Measurements from ENCODE around the gene CFAP69. TPM values are rescaled to one million over a fixed set of nuclear protein-coding genes. Genes with fewer than 3 reads are reported as not detected.

CFAP69 gene
- total RNA-seq, 1 donor from 2014 or later = 1.8 TPM

DNA sequence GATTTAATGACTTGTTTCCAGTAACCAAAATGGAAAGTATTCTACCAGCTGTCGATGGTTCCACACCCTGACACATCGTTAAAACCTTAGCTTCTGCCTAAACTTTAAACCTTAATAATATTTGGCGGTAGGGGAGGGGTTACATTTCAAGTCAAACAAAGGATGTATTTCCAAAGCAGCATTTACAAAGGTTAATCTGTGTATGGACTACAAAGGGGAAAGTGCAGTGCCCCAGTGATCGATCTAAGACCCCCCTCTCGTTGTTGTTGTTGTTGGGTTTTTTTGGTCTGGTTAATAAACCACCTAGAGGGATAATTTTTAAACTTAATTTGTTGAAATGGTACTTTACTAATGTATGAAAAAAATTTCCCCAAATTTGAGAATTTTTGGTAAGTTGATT is 34.5 kb upstream of the CFAP69 start:
- Mint-ChIP-seq H3K27ac (ENCODE audit: unreplicated experiment) (no peak overlapping the region), H3K4me3 (ENCODE audit: unreplicated experiment) (peak overlapping the region; percentile 96), H3K9me3 (ENCODE audit: unreplicated experiment) (no peaks in the 10 kb centered on the region), H3K4me1 (ENCODE audit: unreplicated experiment) (peaks cover 6% of the 10 kb centered on the region), H3K36me3 (ENCODE audit: low read depth, unreplicated experiment) (no peaks in the 10 kb centered on the region), H3K27me3 (ENCODE audit: unreplicated experiment) (peaks cover 3% of the 10 kb centered on the region)
- DNase-seq (ENCODE audit: low spot score) = no peak
- TF ChIP-seq, protein P1, sequence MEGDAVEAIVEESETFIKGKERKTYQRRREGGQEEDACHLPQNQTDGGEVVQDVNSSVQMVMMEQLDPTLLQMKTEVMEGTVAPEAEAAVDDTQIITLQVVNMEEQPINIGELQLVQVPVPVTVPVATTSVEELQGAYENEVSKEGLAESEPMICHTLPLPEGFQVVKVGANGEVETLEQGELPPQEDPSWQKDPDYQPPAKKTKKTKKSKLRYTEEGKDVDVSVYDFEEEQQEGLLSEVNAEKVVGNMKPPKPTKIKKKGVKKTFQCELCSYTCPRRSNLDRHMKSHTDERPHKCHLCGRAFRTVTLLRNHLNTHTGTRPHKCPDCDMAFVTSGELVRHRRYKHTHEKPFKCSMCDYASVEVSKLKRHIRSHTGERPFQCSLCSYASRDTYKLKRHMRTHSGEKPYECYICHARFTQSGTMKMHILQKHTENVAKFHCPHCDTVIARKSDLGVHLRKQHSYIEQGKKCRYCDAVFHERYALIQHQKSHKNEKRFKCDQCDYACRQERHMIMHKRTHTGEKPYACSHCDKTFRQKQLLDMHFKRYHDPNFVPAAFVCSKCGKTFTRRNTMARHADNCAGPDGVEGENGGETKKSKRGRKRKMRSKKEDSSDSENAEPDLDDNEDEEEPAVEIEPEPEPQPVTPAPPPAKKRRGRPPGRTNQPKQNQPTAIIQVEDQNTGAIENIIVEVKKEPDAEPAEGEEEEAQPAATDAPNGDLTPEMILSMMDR (IDR thresholded peaks at IDR 0.05; ENCODE audit: unreplicated experiment) = no peak

DNA sequence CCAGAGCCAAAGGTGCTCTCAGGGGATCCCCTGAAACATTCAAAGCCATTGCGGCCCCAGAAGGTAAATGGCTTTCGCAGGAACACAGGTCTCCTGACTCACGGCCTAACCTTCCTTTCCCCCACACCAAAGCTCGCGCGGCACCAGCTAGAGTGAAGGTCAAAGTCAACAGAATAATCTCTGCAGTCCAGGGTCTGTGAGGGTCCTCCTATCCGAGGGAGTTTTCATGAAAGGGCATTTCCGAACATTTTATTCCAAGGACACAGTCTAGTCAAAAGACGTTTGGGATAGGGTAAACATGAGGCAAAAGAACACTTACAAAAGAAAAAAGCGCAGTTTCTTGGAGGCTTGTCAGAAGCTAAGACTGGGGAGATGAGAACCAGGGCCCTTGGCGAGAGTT is 34.0 kb upstream of the CFAP69 start:
- H3K27ac Mint-ChIP-seq (ENCODE audit: unreplicated experiment) = peak overlapping the region; percentile 76
- peak overlapping the region; percentile 96 for H3K4me3 Mint-ChIP-seq (ENCODE audit: unreplicated experiment)
- H3K27me3 Mint-ChIP-seq (ENCODE audit: unreplicated experiment) = peaks cover 3% of the 10 kb centered on the region
- no peaks in the 10 kb centered on the region for H3K36me3 Mint-ChIP-seq (ENCODE audit: low read depth, unreplicated experiment)
- TF ChIP-seq, protein P1 (IDR thresholded peaks at IDR 0.05; ENCODE audit: unreplicated experiment) = no peak
- no peaks in the 10 kb centered on the region for H3K9me3 Mint-ChIP-seq (ENCODE audit: unreplicated experiment)
- peak; percentile 5 for DNase-seq (ENCODE audit: low spot score)
- peaks cover 6% of the 10 kb centered on the region for H3K4me1 Mint-ChIP-seq (ENCODE audit: unreplicated experiment)

DNA sequence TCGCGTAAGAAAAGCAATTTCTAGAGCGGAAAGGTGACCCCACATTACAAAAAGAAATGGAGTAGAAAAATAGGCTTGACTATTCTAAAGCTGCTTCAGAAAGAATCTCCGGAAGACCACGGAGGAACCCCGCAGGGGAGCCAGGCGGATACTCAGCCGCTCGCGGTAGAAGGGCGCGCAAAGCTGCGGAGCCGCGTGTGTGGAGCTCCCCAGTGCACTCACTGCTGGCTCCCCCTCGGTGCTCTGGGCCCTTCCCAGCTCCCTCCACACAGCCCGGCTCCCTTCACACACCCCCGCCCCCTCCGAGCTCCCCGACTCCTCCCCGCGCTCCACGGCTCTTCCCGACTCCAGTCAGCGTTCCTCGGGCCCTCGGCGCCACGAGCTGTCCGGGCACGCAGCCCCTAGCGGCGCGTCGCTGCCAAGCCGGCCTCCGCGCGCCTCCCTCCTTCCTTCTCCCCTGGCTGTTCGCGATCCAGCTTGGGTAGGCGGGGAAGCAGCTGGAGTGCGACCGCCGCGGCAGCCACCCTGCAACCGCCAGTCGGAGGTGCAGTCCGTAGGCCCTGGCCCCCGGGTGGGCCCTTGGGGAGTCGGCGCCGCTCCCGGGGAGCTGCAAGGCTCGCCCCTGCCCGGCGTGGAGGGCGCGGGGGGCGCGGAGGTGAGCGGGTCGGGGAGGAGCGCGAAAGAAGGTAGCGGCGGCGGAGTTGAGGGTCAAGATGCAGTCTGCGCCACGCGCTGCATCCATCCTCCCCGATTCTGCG is 33.4 kb upstream of the CFAP69 start, which contains the start of gene STEAP2:
STEAP2 (plus strand) TSS at position 350 of the 758 bp plus-strand sequence. CDS start 13,343 bp downstream, outside the sequence.
- Mint-ChIP-seq H3K4me1 (ENCODE audit: unreplicated experiment) (peaks cover 6% of the 10 kb centered on the region), H3K4me3 (ENCODE audit: unreplicated experiment) (peak within 1 kb of the TSS; percentile 96), H3K27me3 (ENCODE audit: unreplicated experiment) (peaks cover 3% of the 10 kb centered on the region), H3K36me3 (ENCODE audit: low read depth, unreplicated experiment) (no peaks in the 10 kb centered on the region), H3K9me3 (ENCODE audit: unreplicated experiment) (no peaks in the 10 kb centered on the region), H3K27ac (ENCODE audit: unreplicated experiment) (peak within 1 kb of the TSS; percentile 76)
- TF ChIP-seq, protein P1 (IDR thresholded peaks at IDR 0.05; ENCODE audit: unreplicated experiment) = peak; percentile 44
- DNase-seq (ENCODE audit: low spot score) = peak; percentile 91

DNA sequence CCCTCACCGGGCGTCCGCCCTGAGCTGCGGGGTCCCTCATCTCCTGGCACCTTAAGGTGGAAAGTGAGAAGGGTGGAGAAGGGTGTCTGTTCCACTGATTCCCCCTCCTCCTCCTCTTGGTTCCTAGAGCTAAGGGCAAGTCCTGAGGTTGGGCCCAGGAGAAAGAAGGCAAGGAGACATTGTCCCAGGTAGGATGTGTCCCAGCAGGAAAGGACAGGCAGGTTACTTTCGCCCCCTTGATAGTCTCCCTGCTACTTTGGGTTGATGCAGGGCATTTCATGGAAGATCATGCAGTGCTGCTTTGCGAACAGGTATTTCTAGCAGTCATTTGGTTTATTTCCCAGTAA is 32.9 kb upstream of the CFAP69 start:
- H3K36me3 Mint-ChIP-seq (ENCODE audit: low read depth, unreplicated experiment) = no peaks in the 10 kb centered on the region
- TF ChIP-seq, protein P1 (IDR thresholded peaks at IDR 0.05; ENCODE audit: unreplicated experiment) = no peak
- peaks cover 3% of the 10 kb centered on the region for H3K27me3 Mint-ChIP-seq (ENCODE audit: unreplicated experiment)
- H3K4me1 Mint-ChIP-seq (ENCODE audit: unreplicated experiment) = peaks cover 6% of the 10 kb centered on the region
- DNase-seq (ENCODE audit: low spot score) = no peak
- H3K9me3 Mint-ChIP-seq (ENCODE audit: unreplicated experiment) = no peaks in the 10 kb centered on the region
- H3K27ac Mint-ChIP-seq (ENCODE audit: unreplicated experiment) = no peak overlapping the region
- H3K4me3 Mint-ChIP-seq (ENCODE audit: unreplicated experiment) = peak overlapping the region; percentile 83

DNA sequence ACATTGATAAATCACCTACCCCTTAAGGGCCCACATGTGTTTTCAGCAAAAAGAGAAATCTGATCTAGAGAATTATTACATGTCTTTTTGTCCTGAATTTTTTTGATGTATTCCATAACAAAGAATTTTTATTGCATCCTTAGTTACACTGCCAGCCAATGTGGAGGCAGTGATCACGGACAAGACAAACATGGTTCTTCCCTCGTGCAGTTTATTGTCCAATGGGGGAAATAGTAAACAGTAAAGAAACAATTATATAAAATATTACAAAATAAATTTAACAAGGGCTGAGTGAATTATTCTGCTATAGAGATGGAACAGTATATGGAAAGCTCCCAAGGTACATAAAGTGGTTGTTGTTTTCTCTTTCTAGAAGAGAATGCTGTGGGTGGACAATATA is 31.5 kb upstream of the CFAP69 start:
- DNase-seq (ENCODE audit: low spot score) = no peak
- H3K4me1 Mint-ChIP-seq (ENCODE audit: unreplicated experiment) = peaks cover 6% of the 10 kb centered on the region
- H3K9me3 Mint-ChIP-seq (ENCODE audit: unreplicated experiment) = no peaks in the 10 kb centered on the region
- TF ChIP-seq, protein P1 (IDR thresholded peaks at IDR 0.05; ENCODE audit: unreplicated experiment) = no peak
- H3K36me3 Mint-ChIP-seq (ENCODE audit: low read depth, unreplicated experiment) = no peaks in the 10 kb centered on the region
- peaks cover 3% of the 10 kb centered on the region for H3K27me3 Mint-ChIP-seq (ENCODE audit: unreplicated experiment)
- no peak overlapping the region for H3K4me3 Mint-ChIP-seq (ENCODE audit: unreplicated experiment)
- no peak overlapping the region for H3K27ac Mint-ChIP-seq (ENCODE audit: unreplicated experiment)
